Measurements from ENCODE around the gene PCBP3. TPM values are rescaled to one million over a fixed set of nuclear protein-coding genes. Genes with fewer than 3 reads are reported as not detected.

The PCBP3 gene
- total RNA-seq, 1 donor from 2014 or later, result 4.6 TPM

DNA sequence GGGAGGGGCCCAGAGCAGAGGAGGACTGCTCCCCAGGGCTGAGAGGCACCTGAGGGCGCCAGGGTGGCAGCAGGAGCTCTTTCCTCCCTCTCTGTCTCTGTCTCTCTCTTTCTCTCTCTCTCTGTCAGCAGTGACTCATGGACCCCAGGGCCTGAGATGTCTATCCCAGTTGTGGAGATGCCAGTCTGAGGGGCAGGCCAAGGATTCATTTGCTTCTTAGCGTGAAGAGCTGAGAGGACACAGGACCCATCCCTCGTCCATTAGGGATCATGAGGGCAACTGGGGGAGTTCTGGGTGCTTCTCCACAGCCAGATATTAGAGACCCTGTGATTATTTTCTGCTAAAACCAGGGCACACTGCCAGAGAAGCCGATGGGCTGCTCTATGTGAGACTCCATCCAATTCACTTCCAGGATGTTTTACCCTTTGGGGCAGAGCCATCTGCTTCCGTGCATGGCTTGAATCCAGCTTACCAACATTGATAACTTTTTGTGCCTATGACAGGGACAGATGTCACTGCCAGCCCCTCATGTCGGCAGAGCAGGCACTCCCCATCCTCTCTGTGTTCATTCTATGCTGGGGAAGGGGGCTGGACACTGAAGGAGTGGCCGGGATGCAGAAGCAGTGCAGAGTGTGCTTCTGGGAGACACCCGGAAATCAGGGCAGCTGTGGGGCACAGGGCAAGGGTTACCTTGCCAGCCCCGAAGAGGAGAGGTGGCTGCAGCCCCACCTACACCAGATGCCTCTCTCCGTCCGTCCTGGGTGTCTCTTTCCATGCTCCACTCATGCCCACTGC, 4.1 kb upstream of the PCBP3 start:
- H3K27ac Mint-ChIP-seq, result no peak overlapping the region

GRCh38 chr21:45640001-45640887, 3.3 kb upstream of the PCBP3 start:
- H3K27ac ChIP-seq, result no peak overlapping the region
- no peaks in the 10 kb centered on the region for H3K36me3 ChIP-seq
- Mint-ChIP-seq H3K9me3 (no peaks in the 10 kb centered on the region), H3K4me3 (no peak overlapping the region), H3K36me3 (no peaks in the 10 kb centered on the region), H3K4me1 (peaks cover 17% of the 10 kb centered on the region), H3K27me3 (ENCODE audit: insufficient read depth, low read depth) (peaks cover 24% of the 10 kb centered on the region), H3K27ac (no peak overlapping the region)
- no peaks in the 10 kb centered on the region for H3K9me3 ChIP-seq (ENCODE audit: low read depth)
- no peak overlapping the region for H3K4me2 ChIP-seq
- H3K4me3 ChIP-seq, result no peak overlapping the region
- TF ChIP-seq EZH2phosphoT487 (IDR thresholded peaks at IDR 0.05) (no peak), EZH2 (IDR thresholded peaks at IDR 0.05) (no peak)
- TF ChIP-seq, protein P1, sequence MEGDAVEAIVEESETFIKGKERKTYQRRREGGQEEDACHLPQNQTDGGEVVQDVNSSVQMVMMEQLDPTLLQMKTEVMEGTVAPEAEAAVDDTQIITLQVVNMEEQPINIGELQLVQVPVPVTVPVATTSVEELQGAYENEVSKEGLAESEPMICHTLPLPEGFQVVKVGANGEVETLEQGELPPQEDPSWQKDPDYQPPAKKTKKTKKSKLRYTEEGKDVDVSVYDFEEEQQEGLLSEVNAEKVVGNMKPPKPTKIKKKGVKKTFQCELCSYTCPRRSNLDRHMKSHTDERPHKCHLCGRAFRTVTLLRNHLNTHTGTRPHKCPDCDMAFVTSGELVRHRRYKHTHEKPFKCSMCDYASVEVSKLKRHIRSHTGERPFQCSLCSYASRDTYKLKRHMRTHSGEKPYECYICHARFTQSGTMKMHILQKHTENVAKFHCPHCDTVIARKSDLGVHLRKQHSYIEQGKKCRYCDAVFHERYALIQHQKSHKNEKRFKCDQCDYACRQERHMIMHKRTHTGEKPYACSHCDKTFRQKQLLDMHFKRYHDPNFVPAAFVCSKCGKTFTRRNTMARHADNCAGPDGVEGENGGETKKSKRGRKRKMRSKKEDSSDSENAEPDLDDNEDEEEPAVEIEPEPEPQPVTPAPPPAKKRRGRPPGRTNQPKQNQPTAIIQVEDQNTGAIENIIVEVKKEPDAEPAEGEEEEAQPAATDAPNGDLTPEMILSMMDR (IDR thresholded peaks at IDR 0.05), result no peak
- H3K9ac ChIP-seq, result no peak overlapping the region
- H2AFZ ChIP-seq (replicated peaks), result no peak overlapping the region
- peaks cover 3% of the 10 kb centered on the region for H3K4me1 ChIP-seq
- peaks cover 29% of the 10 kb centered on the region for H3F3A ChIP-seq (ENCODE audit: low read depth)
- DNase-seq (ENCODE audit: low spot score), result no peak
- H3K79me2 ChIP-seq (ENCODE audit: low read depth), result no peaks in the 10 kb centered on the region
- H3K27me3 ChIP-seq, result peaks cover 45% of the 10 kb centered on the region
- peaks cover 13% of the 10 kb centered on the region for H4K20me1 ChIP-seq (ENCODE audit: low read depth)

More for the DNA sequence above, 4.1 kb upstream of the PCBP3 start:
- no peak overlapping the region for H3K4me2 ChIP-seq
- no peaks in the 10 kb centered on the region for H3K36me3 Mint-ChIP-seq
- H3K27ac ChIP-seq, result no peak overlapping the region
- no peaks in the 10 kb centered on the region for H3K36me3 ChIP-seq
- peaks cover 5% of the 10 kb centered on the region for H4K20me1 ChIP-seq (ENCODE audit: low read depth)
- H3K9me3 Mint-ChIP-seq, result no peaks in the 10 kb centered on the region
- DNase-seq (ENCODE audit: low spot score), result no peak
- H3K4me3 Mint-ChIP-seq, result no peak overlapping the region
- no peak overlapping the region for H3K9ac ChIP-seq
- H3K27me3 Mint-ChIP-seq (ENCODE audit: insufficient read depth, low read depth), result peaks cover 19% of the 10 kb centered on the region
- peaks cover 2% of the 10 kb centered on the region for H3K4me1 ChIP-seq
- H3K4me3 ChIP-seq, result no peak overlapping the region
- H2AFZ ChIP-seq (replicated peaks), result no peak overlapping the region
- peaks cover 37% of the 10 kb centered on the region for H3K27me3 ChIP-seq
- H3K9me3 ChIP-seq (ENCODE audit: low read depth), result no peaks in the 10 kb centered on the region
- H3F3A ChIP-seq (ENCODE audit: low read depth), result peaks cover 32% of the 10 kb centered on the region
- H3K79me2 ChIP-seq (ENCODE audit: low read depth), result no peaks in the 10 kb centered on the region
- TF ChIP-seq EZH2phosphoT487 (IDR thresholded peaks at IDR 0.05) (no peak), EZH2 (IDR thresholded peaks at IDR 0.05) (no peak)
- TF ChIP-seq, protein P1 (IDR thresholded peaks at IDR 0.05), result no peak
- peaks cover 13% of the 10 kb centered on the region for H3K4me1 Mint-ChIP-seq

GRCh38 chr21:45640888-45641479, 2.5 kb upstream of the PCBP3 start:
- no peak overlapping the region for H2AFZ ChIP-seq (replicated peaks)
- peaks cover 19% of the 10 kb centered on the region for H4K20me1 ChIP-seq (ENCODE audit: low read depth)
- no peaks in the 10 kb centered on the region for H3K79me2 ChIP-seq (ENCODE audit: low read depth)
- H3K4me3 Mint-ChIP-seq, result no peak overlapping the region
- TF ChIP-seq, protein P1 (IDR thresholded peaks at IDR 0.05), result no peak
- TF ChIP-seq EZH2 (IDR thresholded peaks at IDR 0.05) (no peak), EZH2phosphoT487 (IDR thresholded peaks at IDR 0.05) (no peak)
- no peak overlapping the region for H3K27ac ChIP-seq
- H3K9me3 Mint-ChIP-seq, result no peaks in the 10 kb centered on the region
- no peaks in the 10 kb centered on the region for H3K36me3 Mint-ChIP-seq
- H3K4me2 ChIP-seq, result no peak overlapping the region
- DNase-seq (ENCODE audit: low spot score), result peak; percentile 66
- H3K27me3 ChIP-seq, result peaks cover 51% of the 10 kb centered on the region
- peaks cover 21% of the 10 kb centered on the region for H3F3A ChIP-seq (ENCODE audit: low read depth)
- H3K4me1 Mint-ChIP-seq, result peaks cover 17% of the 10 kb centered on the region
- no peak overlapping the region for H3K4me3 ChIP-seq
- H3K9ac ChIP-seq, result no peak overlapping the region
- H3K27ac Mint-ChIP-seq, result no peak overlapping the region
- H3K27me3 Mint-ChIP-seq (ENCODE audit: insufficient read depth, low read depth), result peaks cover 29% of the 10 kb centered on the region
- no peaks in the 10 kb centered on the region for H3K36me3 ChIP-seq
- H3K9me3 ChIP-seq (ENCODE audit: low read depth), result no peaks in the 10 kb centered on the region
- peaks cover 3% of the 10 kb centered on the region for H3K4me1 ChIP-seq
